ENCODE results near the gene EMX1. TPM values are rescaled to one million over a fixed set of nuclear protein-coding genes. Genes with fewer than 3 reads are reported as not detected.

EMX1 gene
- total and polyA plus RNA-seq, 2 of the 13 experiments (the other 11 are each of a cell fraction or from before 2014, with no cell fraction given): 0.62 to 4.9 TPM

- TF ChIP-seq ZNF530 (CRISPR knock-in tag; IDR thresholded peaks at IDR 0.05; ENCODE audit: low read depth) (no peak), SALL2 (CRISPR knock-in tag; IDR thresholded peaks at IDR 0.05) (0 out of 2 replicates have a peak, but pooled peaks have one; percentile 38)
- H3K4me3 ChIP-seq (replicated peaks in 1 of 3; ENCODE audit: insufficient read depth in 1 of 3, low read depth in 2 of 3, low read length in 3 of 3): no peak overlapping the region
- no TSS peak for BruUV-seq (replicated peaks)
- H3K36me3 ChIP-seq (replicated peaks in 1 of 2; ENCODE audit: control insufficient read depth in 1 of 2, insufficient read depth in 2 of 2, low read length in 2 of 2): peaks cover 2 to 32% of the 10 kb centered on the region in 2 experiments
- H2AFZ ChIP-seq (ENCODE audit: low read length): no peak overlapping the region
- H3K27ac ChIP-seq (ENCODE audit: extremely low read length, insufficient read depth, low read length): no peak overlapping the region
- no peaks in the 10 kb centered on the region for H3K79me2 ChIP-seq (ENCODE audit: insufficient read depth, low read length)
- H4K20me1 ChIP-seq (ENCODE audit: insufficient read depth, low read length): peaks cover 4% of the 10 kb centered on the region; the same call in 1 of the 2 replicates
- no peak overlapping the region for H3K4me2 ChIP-seq (ENCODE audit: low read depth, low read length)
- ChIA-PET POLR2A (interaction anchor here (1.1 to 1.2 kb wide), 2 partner anchors 11 to 86 kb away, joined by 3 to 4 read pairs; partner anchors contain the start of gene SPR), CTCF (ENCODE audit: low intra/inter-chr PET ratio, low total read pairs) (interaction anchor here (2.3 kb wide), 1 partner anchor 80 kb away, joined by 22 read pairs; no protein-coding TSS in a partner anchor)
- in situ Hi-C loops (cut with HindIII; ENCODE audit: extremely low pct_ligation_motif_present, low pct_unique_long_range_greater_than_20kb): no loop called here
- FAIRE-seq: no peak
- DNase-seq (ENCODE audit: low spot score): no peak
- H3K9ac ChIP-seq (ENCODE audit: insufficient read depth, low read depth, low read length): no peak overlapping the region
- no peaks in the 10 kb centered on the region for H3K4me1 ChIP-seq (ENCODE audit: insufficient read depth, low read length)
- ATAC-seq: no peak
- intact Hi-C loops (cut with micrococcal nuclease; ENCODE audit: unreplicated experiment): loop anchor here (1.0 kb wide), 1 partner anchor 80 kb away; no protein-coding TSS in a partner anchor
- no peaks in the 10 kb centered on the region for H3K27me3 ChIP-seq (ENCODE audit: control insufficient read depth in 1 of 2, insufficient read depth in 2 of 2, low read length in 2 of 2)
- WGBS (ENCODE audit: low lambda C conversion rate): 99% methylated on average over 8 of the region's 8 CpGs
- H3K9me3 ChIP-seq (ENCODE audit: low read length): no peaks in the 10 kb centered on the region
Measured at GRCh38 chr2:72973137-72973535, 55.8 kb downstream of the EMX1 start.

- in situ Hi-C loops (cut with HindIII; ENCODE audit: extremely low pct_ligation_motif_present, low pct_unique_long_range_greater_than_20kb) (no loop called here), intact Hi-C loops (cut with micrococcal nuclease; ENCODE audit: unreplicated experiment) (loop anchor here (1.0 kb wide), 1 partner anchor 80 kb away; no protein-coding TSS in a partner anchor)
- Histone ChIP-seq H3K4me3 (replicated peaks in 1 of 3; ENCODE audit: insufficient read depth in 1 of 3, low read depth in 2 of 3, low read length in 3 of 3) (no peak overlapping the region), H4K20me1 (ENCODE audit: insufficient read depth, low read length) (peaks cover 4% of the 10 kb centered on the region; the same call in 1 of the 2 replicates), H3K4me1 (ENCODE audit: insufficient read depth, low read length) (no peaks in the 10 kb centered on the region), H2AFZ (ENCODE audit: low read length) (no peak overlapping the region), H3K79me2 (ENCODE audit: insufficient read depth, low read length) (no peaks in the 10 kb centered on the region), H3K27ac (ENCODE audit: extremely low read length, insufficient read depth, low read length) (no peak overlapping the region), H3K4me2 (ENCODE audit: low read depth, low read length) (no peak overlapping the region), H3K36me3 (replicated peaks in 1 of 2; ENCODE audit: control insufficient read depth in 1 of 2, insufficient read depth in 2 of 2, low read length in 2 of 2) (peaks cover 2 to 31% of the 10 kb centered on the region in 2 experiments; a peak in 4 of 5 replicates), H3K27me3 (ENCODE audit: control insufficient read depth in 1 of 2, insufficient read depth in 2 of 2, low read length in 2 of 2) (no peaks in the 10 kb centered on the region), H3K9ac (ENCODE audit: insufficient read depth, low read depth, low read length) (no peak overlapping the region), H3K9me3 (ENCODE audit: low read length) (no peaks in the 10 kb centered on the region)
- BruUV-seq (replicated peaks): no TSS peak
- FAIRE-seq (peak; percentile 96), DNase-seq (ENCODE audit: low spot score) (peak; percentile 58), ATAC-seq (peak; percentile 97)
- ChIA-PET POLR2A (interaction anchor here (0.8 to 1.2 kb wide), 3 partner anchors 10 to 86 kb away, joined by 3 to 4 read pairs (median 3); partner anchors contain the start of gene SPR), CTCF (ENCODE audit: low intra/inter-chr PET ratio, low total read pairs) (interaction anchor here (0.8 to 2.3 kb wide), 3 partner anchors 81 to 203 kb away, joined by 3 to 22 read pairs (median 4); no protein-coding TSS in a partner anchor)
- 71% methylated on average over 11 of the region's 12 CpGs for WGBS (ENCODE audit: low lambda C conversion rate)
- TF ChIP-seq HDAC2 (CRISPR knock-in tag; IDR thresholded peaks at IDR 0.05) (no peak), MYNN (CRISPR knock-in tag; IDR thresholded peaks at IDR 0.05; ENCODE audit: low read depth) (no peak), MYC (CRISPR knock-in tag; IDR thresholded peaks at IDR 0.05; ENCODE audit: borderline replicate concordance) (0 out of 2 replicates have a peak, but pooled peaks have one; percentile 7), RAD21 (CRISPR knock-in tag; IDR thresholded peaks at IDR 0.05) (peak; percentile 77), ZBTB33 (CRISPR knock-in tag; IDR thresholded peaks at IDR 0.05) (no peak), ZNF781 (CRISPR knock-in tag; IDR thresholded peaks at IDR 0.05; ENCODE audit: borderline replicate concordance, not compliant biosample characterization) (peak; percentile 71), UBTF (CRISPR knock-in tag; IDR thresholded peaks at IDR 0.05) (no peak), NR2F6 (IDR thresholded peaks at IDR 0.05) (no peak), NR2F6 (CRISPR knock-in tag; IDR thresholded peaks at IDR 0.05) (no peak)
Measured at GRCh38 chr2:72973566-72974435, 56.5 kb downstream of the EMX1 start.

All from HepG2 (cell line).